NCI-H524 (cell line): ENCODE results near the gene NMB.
"Not testable (repeated sequence)": the region's sequence is repeated elsewhere in the genome, so short reads cannot be mapped to it uniquely, and the experiment has no call there.

ENCODE experiments used
- DNase-seq, 2 experiments: peaks; one replicate each; lab custom pipeline; 2025; lab: John Stamatoyannopoulos, UW

NMB gene

GRCh38 chr15:84658080-84658787, at the start of gene NMB:
Gene NMB, minus strand, starts transcription at chr15:84658199. Its CDS starts 47 bp downstream, at chr15:84658152.
- peak; percentile 94 to 95 for DNase-seq

- no peak for DNase-seq
Observed at GRCh38 chr15:84703808-84704207, 45.8 kb upstream of the NMB start.

GRCh38 chr15:84702961-84703482, 45.0 kb upstream of the NMB start:
- DNase-seq: no peak

GRCh38 chr15:84699538-84700191, 41.7 kb upstream of the NMB start:
- no peak for DNase-seq

GRCh38 chr15:84697236-84697990, 39.4 kb upstream of the NMB start:
- DNase-seq: no peak

- no peak for DNase-seq
Observed at GRCh38 chr15:84696757-84697156, 38.8 kb upstream of the NMB start.

- no peak for DNase-seq
Observed at GRCh38 chr15:84690342-84690741, 32.3 kb upstream of the NMB start.

- DNase-seq: no peak
Observed at GRCh38 chr15:84689858-84690257, 31.9 kb upstream of the NMB start.

GRCh38 chr15:84686446-84686845, 28.4 kb upstream of the NMB start:
- not testable (repeated sequence) for DNase-seq

- peak; percentile 76 to 86 for DNase-seq
Observed at GRCh38 chr15:84685304-84685703, 27.3 kb upstream of the NMB start.

- no peak for DNase-seq
Observed at GRCh38 chr15:84684092-84684491, 26.1 kb upstream of the NMB start.

GRCh38 chr15:84681831-84682230, 23.8 kb upstream of the NMB start:
- DNase-seq: no peak

- DNase-seq: no peak
Observed at GRCh38 chr15:84671211-84671610, 13.2 kb upstream of the NMB start.

GRCh38 chr15:84669726-84670125, 11.7 kb upstream of the NMB start:
- no peak for DNase-seq

GRCh38 chr15:84668221-84668982, 10.4 kb upstream of the NMB start:
- no peak for DNase-seq

- DNase-seq: no peak
Observed at GRCh38 chr15:84666373-84666772, 8.4 kb upstream of the NMB start.

- DNase-seq: no peak
Observed at GRCh38 chr15:84661001-84661400, 3.0 kb upstream of the NMB start.

GRCh38 chr15:84659904-84660781, 2.1 kb upstream of the NMB start:
- peak; percentile 22 to 73 for DNase-seq

- no peak for DNase-seq
Observed at GRCh38 chr15:84658788-84659411, 901 bp upstream of the NMB start.

- no peak for DNase-seq
Observed at GRCh38 chr15:84657748-84658079, 285 bp downstream of the NMB start.

- no peak for DNase-seq
Observed at GRCh38 chr15:84656972-84657371, 1.0 kb downstream of the NMB start.
